HEK293 (cell line): ENCODE data around the gene NEK10.

Experiments used
- CTCF ChIA-PET: fragments of 350-600 bp; formaldehyde crosslinking; extraction: SDS; loops from one replicate; lab custom pipeline; 2021; ENCODE audit warnings: antibody characterized with exemption; lab: Yijun Ruan, JAX
- POLR2A ChIA-PET: fragments of 300-600 bp; formaldehyde crosslinking; extraction: SDS; loops from one replicate; lab custom pipeline; 2020; ENCODE audit warnings: antibody characterized with exemption, inconsistent platforms; lab: Yijun Ruan, JAX
- H3K27ac ChIP-seq: fragments of 200-500 bp; sonication (Bioruptor generic); 2 replicates; pipeline ENCODE4 v1.5.1; 2014; ENCODE audit warnings: low read depth, low read length, control low read depth, inconsistent platforms; ENCODE audit errors: extremely low read depth
- H3K36me3 ChIP-seq, 2 experiments: fragments of 200-500 bp in 1 of 2; sonication (Bioruptor generic) in 1 of 2; 1 replicate in 1 of 2; 2 replicates in 1 of 2; pipeline ENCODE4 v1.5.1; 2014 to 2017; ENCODE audit warnings: inconsistent platforms in 2 of 2, low read length in 2 of 2; ENCODE audit not compliant: control insufficient read depth in 2 of 2, insufficient read depth in 1 of 2
- H3K4me1 ChIP-seq: fragments of 200-500 bp; sonication (Bioruptor generic); 2 replicates; pipeline ENCODE4 v1.5.1; 2014; ENCODE audit warnings: mild to moderate bottlenecking, low read length, inconsistent platforms; ENCODE audit not compliant: control insufficient read depth, insufficient read depth
- H3K4me3 ChIP-seq: 2 replicates; pipeline ENCODE4 v1.5.1; 2011; ENCODE audit warnings: low read depth, mild to moderate bottlenecking, control low read depth, low read length, moderate library complexity
- H3K9me3 ChIP-seq: fragments of 200-500 bp; sonication (Bioruptor generic); 2 replicates; pipeline ENCODE4 v1.5.1; 2014; ENCODE audit warnings: low read depth, low read length, inconsistent platforms; ENCODE audit not compliant: control insufficient read depth, insufficient read depth
- GLIS2 ChIP-seq: fragments of 450-650 bp; formaldehyde crosslinking; IDR thresholded peaks from 2 replicates; pipeline ENCODE4 v1.5.1; 2016; ENCODE audit warnings: missing biosample characterization, missing genetic modification characterization
- SCRT2 ChIP-seq: fragments of 450-650 bp; formaldehyde crosslinking; IDR thresholded peaks from 2 replicates; pipeline ENCODE4 v1.5.1; 2016; ENCODE audit warnings: missing biosample characterization, missing genetic modification characterization
- ZFP3 ChIP-seq: fragments of 450-650 bp; formaldehyde crosslinking; IDR thresholded peaks from 2 replicates; pipeline ENCODE4 v1.5.1; 2016; ENCODE audit warnings: low read depth, missing biosample characterization, missing genetic modification characterization
- ZNF157 ChIP-seq: fragments of 450-650 bp; formaldehyde crosslinking; IDR thresholded peaks from 2 replicates; pipeline ENCODE4 v1.5.1; 2016; ENCODE audit warnings: missing biosample characterization, missing genetic modification characterization
- ZNF24 ChIP-seq: fragments of 450-650 bp; formaldehyde crosslinking; IDR thresholded peaks from 2 replicates; pipeline ENCODE4 v1.5.1; 2016; ENCODE audit warnings: missing biosample characterization, missing genetic modification characterization
- ZNF366 ChIP-seq: fragments of 450-650 bp; formaldehyde crosslinking; conservative IDR thresholded peaks from 2 replicates; pipeline ENCODE4 v1.5.1; 2016; ENCODE audit warnings: missing biosample characterization, missing genetic modification characterization
- ZNF391 ChIP-seq: fragments of 450-650 bp; formaldehyde crosslinking; IDR thresholded peaks from 2 replicates; pipeline ENCODE4 v1.5.1; 2016; ENCODE audit warnings: low read depth, missing biosample characterization, missing genetic modification characterization, borderline replicate concordance
- ZNF404 ChIP-seq: fragments of 450-650 bp; formaldehyde crosslinking; IDR thresholded peaks from 2 replicates; pipeline ENCODE4 v1.5.1; 2017; ENCODE audit warnings: missing biosample characterization, missing genetic modification characterization
- ZNF416 ChIP-seq: fragments of 450-650 bp; formaldehyde crosslinking; IDR thresholded peaks from 2 replicates; pipeline ENCODE4 v1.5.1; 2016; ENCODE audit warnings: missing biosample characterization, missing genetic modification characterization
- ZNF423 ChIP-seq: fragments of 450-650 bp; formaldehyde crosslinking; IDR thresholded peaks from 2 replicates; pipeline ENCODE4 v1.5.1; 2016; ENCODE audit warnings: missing biosample characterization, missing genetic modification characterization
- ZNF792 ChIP-seq: fragments of 450-650 bp; formaldehyde crosslinking; IDR thresholded peaks from 2 replicates; pipeline ENCODE4 v1.5.1; 2016; ENCODE audit warnings: missing biosample characterization, missing genetic modification characterization
- ZSCAN23 ChIP-seq: fragments of 450-650 bp; formaldehyde crosslinking; IDR thresholded peaks from 2 replicates; pipeline ENCODE4 v1.5.1; 2016; ENCODE audit warnings: missing biosample characterization, missing genetic modification characterization
- TF ChIP-seq, protein P1 (sequence below): fragments of 450-650 bp; formaldehyde crosslinking; IDR thresholded peaks from 2 replicates; pipeline ENCODE4 v1.5.1; 2016; ENCODE audit warnings: missing biosample characterization, missing genetic modification characterization
- TF ChIP-seq, protein P2 (sequence below): fragments of 450-650 bp; formaldehyde crosslinking; IDR thresholded peaks from 2 replicates; pipeline ENCODE4 v1.5.1; 2016; ENCODE audit warnings: missing biosample characterization, missing genetic modification characterization
- TF ChIP-seq, protein P3 (sequence below): fragments of 450-650 bp; formaldehyde crosslinking; IDR thresholded peaks from 2 replicates; pipeline ENCODE4 v1.5.1; 2016; ENCODE audit warnings: missing biosample characterization, missing genetic modification characterization
- TF ChIP-seq, protein P4 (sequence below): fragments of 450-650 bp; formaldehyde crosslinking; IDR thresholded peaks from 2 replicates; pipeline ENCODE4 v1.5.1; 2017; ENCODE audit warnings: missing biosample characterization, missing genetic modification characterization
- TF ChIP-seq, protein P5 (sequence below): fragments of 450-650 bp; formaldehyde crosslinking; IDR thresholded peaks from 2 replicates; pipeline ENCODE4 v1.5.1; 2016; ENCODE audit warnings: missing biosample characterization, missing genetic modification characterization
- TF ChIP-seq, protein P6 (sequence below): fragments of 450-650 bp; IDR thresholded peaks from 2 replicates; pipeline ENCODE4 v1.5.1; 2018; ENCODE audit warnings: missing biosample characterization, missing genetic modification characterization

Gene NEK10

DNA sequence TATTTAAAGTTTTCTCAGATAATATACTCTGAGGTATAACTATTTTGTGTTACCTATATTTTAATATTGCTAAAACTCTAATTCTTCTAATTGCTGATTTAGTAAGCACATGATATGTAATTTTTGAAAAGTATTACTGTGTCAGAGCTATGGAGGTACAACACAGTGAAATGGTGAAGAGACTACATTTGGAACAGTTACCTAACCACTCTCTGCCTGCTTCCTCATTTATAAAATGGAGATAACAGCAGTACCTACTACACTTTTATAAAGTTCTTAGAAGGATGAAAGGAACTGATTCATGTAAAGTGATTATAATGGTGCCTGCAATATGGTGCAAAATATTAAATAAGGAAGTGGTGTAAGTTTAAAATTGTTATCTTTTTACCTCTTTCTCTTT, 16.3 kb upstream of the NEK10 start (continued):
- no peak for TF ChIP-seq ZNF24
- TF ChIP-seq ZSCAN23 (tag by site-specific recombination), result no peak
- no peak for TF ChIP-seq GLIS2 (tag by site-specific recombination)

DNA sequence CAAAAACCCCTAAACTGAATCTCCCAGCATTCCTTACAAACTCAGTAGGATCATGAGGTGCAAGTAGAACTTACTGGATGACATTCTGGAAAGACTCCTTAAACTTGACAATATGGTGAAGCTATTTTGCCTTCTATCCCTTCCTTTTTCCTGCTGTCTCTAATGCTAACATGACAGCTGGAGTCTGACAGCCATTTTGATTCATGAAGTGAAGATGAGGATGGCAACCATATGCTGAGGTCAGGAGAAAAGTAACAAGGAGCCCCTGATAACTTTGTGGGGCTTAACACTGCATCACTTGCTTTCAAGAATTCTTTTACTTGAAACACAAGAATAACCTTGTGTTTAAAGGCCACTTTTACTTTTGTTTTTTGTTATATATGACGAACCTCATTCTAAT, 15.0 kb upstream of the NEK10 start:
- TF ChIP-seq ZNF423 (tag by site-specific recombination), result no peak
- TF ChIP-seq, protein P1, sequence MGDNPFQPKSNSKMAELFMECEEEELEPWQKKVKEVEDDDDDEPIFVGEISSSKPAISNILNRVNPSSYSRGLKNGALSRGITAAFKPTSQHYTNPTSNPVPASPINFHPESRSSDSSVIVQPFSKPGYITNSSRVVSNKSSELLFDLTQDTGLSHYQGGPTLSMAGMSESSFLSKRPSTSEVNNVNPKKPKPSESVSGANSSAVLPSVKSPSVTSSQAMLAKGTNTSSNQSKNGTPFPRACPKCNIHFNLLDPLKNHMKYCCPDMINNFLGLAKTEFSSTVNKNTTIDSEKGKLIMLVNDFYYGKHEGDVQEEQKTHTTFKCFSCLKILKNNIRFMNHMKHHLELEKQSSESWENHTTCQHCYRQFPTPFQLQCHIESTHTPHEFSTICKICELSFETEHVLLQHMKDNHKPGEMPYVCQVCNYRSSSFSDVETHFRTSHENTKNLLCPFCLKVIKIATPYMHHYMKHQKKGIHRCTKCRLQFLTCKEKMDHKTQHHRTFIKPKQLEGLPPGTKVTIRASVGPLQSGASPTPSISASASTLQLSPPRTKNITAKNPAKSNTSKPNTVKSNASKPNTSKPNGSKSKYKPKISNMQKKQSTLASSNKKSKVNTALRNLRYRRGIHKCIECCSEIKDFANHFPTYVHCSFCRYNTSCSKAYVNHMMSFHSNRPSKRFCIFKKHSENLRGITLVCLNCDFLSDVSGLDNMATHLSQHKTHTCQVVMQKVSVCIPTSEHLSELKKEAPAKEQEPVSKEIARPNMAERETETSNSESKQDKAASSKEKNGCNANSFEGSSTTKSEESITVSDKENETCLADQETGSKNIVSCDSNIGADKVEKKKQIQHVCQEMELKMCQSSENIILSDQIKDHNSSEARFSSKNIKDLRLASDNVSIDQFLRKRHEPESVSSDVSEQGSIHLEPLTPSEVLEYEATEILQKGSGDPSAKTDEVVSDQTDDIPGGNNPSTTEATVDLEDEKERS, result no peak
- no peak for TF ChIP-seq SCRT2 (tag by site-specific recombination)
- TF ChIP-seq, protein P2, sequence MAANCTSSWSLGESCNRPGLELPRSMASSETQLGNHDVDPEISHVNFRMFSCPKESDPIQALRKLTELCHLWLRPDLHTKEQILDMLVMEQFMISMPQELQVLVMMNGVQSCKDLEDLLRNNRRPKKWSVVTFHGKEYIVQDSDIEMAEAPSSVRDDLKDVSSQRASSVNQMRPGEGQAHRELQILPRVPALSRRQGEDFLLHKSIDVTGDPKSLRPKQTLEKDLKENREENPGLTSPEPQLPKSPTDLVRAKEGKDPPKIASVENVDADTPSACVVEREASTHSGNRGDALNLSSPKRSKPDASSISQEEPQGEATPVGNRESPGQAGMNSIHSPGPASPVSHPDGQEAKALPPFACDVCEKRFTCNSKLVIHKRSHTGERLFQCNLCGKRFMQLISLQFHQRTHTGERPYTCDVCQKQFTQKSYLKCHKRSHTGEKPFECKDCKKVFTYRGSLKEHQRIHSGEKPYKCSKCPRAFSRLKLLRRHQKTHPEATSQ (tag by site-specific recombination), result no peak
- TF ChIP-seq ZNF157 (tag by site-specific recombination), result no peak
- TF ChIP-seq, protein P3, sequence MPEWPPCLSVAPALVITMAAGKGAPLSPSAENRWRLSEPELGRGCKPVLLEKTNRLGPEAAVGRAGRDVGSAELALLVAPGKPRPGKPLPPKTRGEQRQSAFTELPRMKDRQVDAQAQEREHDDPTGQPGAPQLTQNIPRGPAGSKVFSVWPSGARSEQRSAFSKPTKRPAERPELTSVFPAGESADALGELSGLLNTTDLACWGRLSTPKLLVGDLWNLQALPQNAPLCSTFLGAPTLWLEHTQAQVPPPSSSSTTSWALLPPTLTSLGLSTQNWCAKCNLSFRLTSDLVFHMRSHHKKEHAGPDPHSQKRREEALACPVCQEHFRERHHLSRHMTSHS (tag by site-specific recombination), result no peak
- TF ChIP-seq, protein P4, sequence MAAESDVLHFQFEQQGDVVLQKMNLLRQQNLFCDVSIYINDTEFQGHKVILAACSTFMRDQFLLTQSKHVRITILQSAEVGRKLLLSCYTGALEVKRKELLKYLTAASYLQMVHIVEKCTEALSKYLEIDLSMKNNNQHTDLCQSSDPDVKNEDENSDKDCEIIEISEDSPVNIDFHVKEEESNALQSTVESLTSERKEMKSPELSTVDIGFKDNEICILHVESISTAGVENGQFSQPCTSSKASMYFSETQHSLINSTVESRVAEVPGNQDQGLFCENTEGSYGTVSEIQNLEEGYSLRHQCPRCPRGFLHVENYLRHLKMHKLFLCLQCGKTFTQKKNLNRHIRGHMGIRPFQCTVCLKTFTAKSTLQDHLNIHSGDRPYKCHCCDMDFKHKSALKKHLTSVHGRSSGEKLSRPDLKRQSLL, result no peak
- no peak for TF ChIP-seq ZNF416 (tag by site-specific recombination)
- no peak for TF ChIP-seq ZNF404 (tag by site-specific recombination)
- no peak for TF ChIP-seq ZNF391 (tag by site-specific recombination)
- TF ChIP-seq, protein P5, sequence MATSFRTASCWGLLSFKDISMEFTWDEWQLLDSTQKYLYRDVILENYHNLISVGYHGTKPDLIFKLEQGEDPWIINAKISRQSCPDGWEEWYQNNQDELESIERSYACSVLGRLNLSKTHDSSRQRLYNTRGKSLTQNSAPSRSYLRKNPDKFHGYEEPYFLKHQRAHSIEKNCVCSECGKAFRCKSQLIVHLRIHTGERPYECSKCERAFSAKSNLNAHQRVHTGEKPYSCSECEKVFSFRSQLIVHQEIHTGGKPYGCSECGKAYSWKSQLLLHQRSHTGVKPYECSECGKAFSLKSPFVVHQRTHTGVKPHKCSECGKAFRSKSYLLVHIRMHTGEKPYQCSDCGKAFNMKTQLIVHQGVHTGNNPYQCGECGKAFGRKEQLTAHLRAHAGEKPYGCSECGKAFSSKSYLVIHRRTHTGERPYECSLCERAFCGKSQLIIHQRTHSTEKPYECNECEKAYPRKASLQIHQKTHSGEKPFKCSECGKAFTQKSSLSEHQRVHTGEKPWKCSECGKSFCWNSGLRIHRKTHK (tag by site-specific recombination), result no peak
- no peak for TF ChIP-seq ZFP3 (tag by site-specific recombination)
- TF ChIP-seq ZNF792 (tag by site-specific recombination), result no peak
- TF ChIP-seq ZNF366, result no peak
- TF ChIP-seq, protein P6, sequence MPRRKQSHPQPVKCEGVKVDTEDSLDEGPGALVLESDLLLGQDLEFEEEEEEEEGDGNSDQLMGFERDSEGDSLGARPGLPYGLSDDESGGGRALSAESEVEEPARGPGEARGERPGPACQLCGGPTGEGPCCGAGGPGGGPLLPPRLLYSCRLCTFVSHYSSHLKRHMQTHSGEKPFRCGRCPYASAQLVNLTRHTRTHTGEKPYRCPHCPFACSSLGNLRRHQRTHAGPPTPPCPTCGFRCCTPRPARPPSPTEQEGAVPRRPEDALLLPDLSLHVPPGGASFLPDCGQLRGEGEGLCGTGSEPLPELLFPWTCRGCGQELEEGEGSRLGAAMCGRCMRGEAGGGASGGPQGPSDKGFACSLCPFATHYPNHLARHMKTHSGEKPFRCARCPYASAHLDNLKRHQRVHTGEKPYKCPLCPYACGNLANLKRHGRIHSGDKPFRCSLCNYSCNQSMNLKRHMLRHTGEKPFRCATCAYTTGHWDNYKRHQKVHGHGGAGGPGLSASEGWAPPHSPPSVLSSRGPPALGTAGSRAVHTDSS (tag by site-specific recombination), result no peak
- ChIA-PET CTCF (no interaction called here), POLR2A (no interaction called here)
- peaks cover 3 to 23% of the 10 kb centered on the region in 2 experiments for H3K36me3 ChIP-seq
- no peak overlapping the region for H3K27ac ChIP-seq
- H3K4me1 ChIP-seq, result no peaks in the 10 kb centered on the region
- H3K4me3 ChIP-seq, result no peak overlapping the region
- no peaks in the 10 kb centered on the region for H3K9me3 ChIP-seq
